Panc1 (cell line): Measurements from ENCODE around the gene TDRD7.
"Not testable (repeated sequence)": the region's sequence is repeated elsewhere in the genome, so short reads cannot be mapped to it uniquely, and the experiment has no call there.

Experiments used
- POLR2AphosphoS5 ChIP-seq: IDR thresholded peaks from 2 replicates; pipeline ENCODE4 v1.6.1; 2012; ENCODE audit warnings: mild to moderate bottlenecking, low read depth, low read length, moderate library complexity
- SIN3A ChIP-seq: IDR thresholded peaks from 2 replicates; pipeline ENCODE4 v1.6.1; 2012; ENCODE audit warnings: low read depth, mild to moderate bottlenecking, low read length, moderate library complexity, borderline replicate concordance; ENCODE audit not compliant: insufficient read depth
- TF ChIP-seq, protein P1 (sequence below): fragments of 450-650 bp; IDR thresholded peaks from 2 replicates; pipeline ENCODE4 v1.5.1; 2017; ENCODE audit warnings: mild to moderate bottlenecking

DNA sequence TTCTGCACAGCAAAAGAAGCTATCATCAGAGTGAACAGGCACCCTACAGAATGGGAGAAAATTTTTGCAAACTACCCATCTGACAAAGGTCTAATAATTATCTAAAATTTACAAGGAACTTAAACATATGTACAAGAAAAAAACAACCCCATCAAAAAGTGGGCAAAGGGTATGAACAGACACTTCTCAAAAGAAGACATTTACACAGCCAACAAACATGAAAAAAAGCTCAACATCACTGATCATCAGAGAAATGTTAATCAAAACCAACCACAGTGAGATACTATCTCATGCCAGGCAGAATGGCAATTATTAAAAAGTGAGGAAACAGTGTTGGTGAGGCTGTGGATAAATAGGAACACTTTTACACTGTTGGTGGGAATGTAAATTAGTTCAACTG is 44.9 kb downstream of the TDRD7 start:
- TF ChIP-seq, protein P1, sequence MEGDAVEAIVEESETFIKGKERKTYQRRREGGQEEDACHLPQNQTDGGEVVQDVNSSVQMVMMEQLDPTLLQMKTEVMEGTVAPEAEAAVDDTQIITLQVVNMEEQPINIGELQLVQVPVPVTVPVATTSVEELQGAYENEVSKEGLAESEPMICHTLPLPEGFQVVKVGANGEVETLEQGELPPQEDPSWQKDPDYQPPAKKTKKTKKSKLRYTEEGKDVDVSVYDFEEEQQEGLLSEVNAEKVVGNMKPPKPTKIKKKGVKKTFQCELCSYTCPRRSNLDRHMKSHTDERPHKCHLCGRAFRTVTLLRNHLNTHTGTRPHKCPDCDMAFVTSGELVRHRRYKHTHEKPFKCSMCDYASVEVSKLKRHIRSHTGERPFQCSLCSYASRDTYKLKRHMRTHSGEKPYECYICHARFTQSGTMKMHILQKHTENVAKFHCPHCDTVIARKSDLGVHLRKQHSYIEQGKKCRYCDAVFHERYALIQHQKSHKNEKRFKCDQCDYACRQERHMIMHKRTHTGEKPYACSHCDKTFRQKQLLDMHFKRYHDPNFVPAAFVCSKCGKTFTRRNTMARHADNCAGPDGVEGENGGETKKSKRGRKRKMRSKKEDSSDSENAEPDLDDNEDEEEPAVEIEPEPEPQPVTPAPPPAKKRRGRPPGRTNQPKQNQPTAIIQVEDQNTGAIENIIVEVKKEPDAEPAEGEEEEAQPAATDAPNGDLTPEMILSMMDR, result not testable (repeated sequence)
- not testable (repeated sequence) for TF ChIP-seq SIN3A, POLR2AphosphoS5
